IMR-90 (cell line): Measurements from ENCODE around the gene BAIAP2L1. TPM values are rescaled to one million over a fixed set of nuclear protein-coding genes. Genes with fewer than 3 reads are reported as not detected.
A peak's percentile ranks its signal among the peaks of the same experiment; 100 is the strongest.

Source experiments
- ATAC-seq: fragments of 200-7000 bp; cut with Tn5 transposase; 2 replicates; pipeline ENCODE4 v1.9.1; 2020; ENCODE audit warnings: low read depth, mild to moderate bottlenecking, moderate library complexity
- BruUV-seq: library from RNA; stranded (reverse); fragments of 400-500 nt; replicated peaks from 2 replicates; lab custom pipeline; 2021; lab: Mats Ljungman, UMichigan
- CTCF ChIA-PET: fragments of 300-600 bp; formaldehyde crosslinking; extraction: SDS; loops from one replicate; lab custom pipeline; 2021; ENCODE audit warnings: antibody characterized with exemption; lab: Yijun Ruan, JAX
- POLR2A ChIA-PET: fragments of 300-600 bp; sonication (Branson Sonifier 250); formaldehyde crosslinking; loops from one replicate; lab custom pipeline; 2022; ENCODE audit warnings: antibody characterized with exemption; ENCODE audit not compliant: unreplicated experiment; lab: Charles Lee
- DNase-seq: peaks from one replicate; pipeline ENCODE4 v3.0.0; 2013
- H2AFZ ChIP-seq: replicated peaks from 2 replicates; pipeline ENCODE3; 2013; ENCODE audit warnings: low read length, mild to moderate bottlenecking; ENCODE audit not compliant: poor library complexity
- H2AK5ac ChIP-seq: 2 replicates; pipeline ENCODE4 v1.6.1; 2013; ENCODE audit warnings: low read depth, low read length, inconsistent platforms
- H2AK9ac ChIP-seq: replicated peaks from 2 replicates; pipeline ENCODE3; 2013; ENCODE audit warnings: mild to moderate bottlenecking, low read depth, low read length, moderate library complexity; ENCODE audit not compliant: poor library complexity
- H2BK120ac ChIP-seq: 2 replicates; pipeline ENCODE4 v1.6.1; 2013; ENCODE audit warnings: low read depth, low read length, inconsistent platforms
- H2BK15ac ChIP-seq: 3 replicates; pipeline ENCODE4 v1.6.1; 2013; ENCODE audit warnings: low read depth, low read length, inconsistent platforms
- H2BK20ac ChIP-seq: 2 replicates; pipeline ENCODE4 v1.6.1; 2013; ENCODE audit warnings: low read depth, mild to moderate bottlenecking, inconsistent platforms, low read length, moderate library complexity
- H2BK5ac ChIP-seq: 2 replicates; pipeline ENCODE4 v1.6.1; 2013; ENCODE audit warnings: mild to moderate bottlenecking, low read depth, low read length, inconsistent platforms; ENCODE audit not compliant: poor library complexity, severe bottlenecking
- H3K14ac ChIP-seq: replicated peaks from 2 replicates; pipeline ENCODE4 v1.6.1; 2013; ENCODE audit warnings: low read depth, low read length, inconsistent platforms
- H3K18ac ChIP-seq: 2 replicates; pipeline ENCODE4 v1.6.1; 2013; ENCODE audit warnings: low read depth, low read length, control low read depth
- H3K23ac ChIP-seq: 2 replicates; pipeline ENCODE4 v1.6.1; 2013; ENCODE audit warnings: low read depth, low read length, inconsistent platforms
- H3K27ac ChIP-seq: 2 replicates; pipeline ENCODE4 v1.5.1; 2013; ENCODE audit warnings: mild to moderate bottlenecking, control low read depth, low read length; ENCODE audit not compliant: insufficient read depth
- H3K27me3 ChIP-seq: 2 replicates; pipeline ENCODE4 v1.6.1; 2013; ENCODE audit warnings: low read length; ENCODE audit not compliant: control insufficient read depth, insufficient read depth
- H3K36me3 ChIP-seq: 2 replicates; pipeline ENCODE4 v1.6.1; 2013; ENCODE audit warnings: low read length, mixed read lengths; ENCODE audit not compliant: control insufficient read depth, insufficient read depth
- H3K4ac ChIP-seq: 2 replicates; pipeline ENCODE4 v1.6.1; 2013; ENCODE audit warnings: low read depth, low read length, inconsistent platforms
- H3K4me1 ChIP-seq: 2 replicates; pipeline ENCODE4 v1.6.1; 2013; ENCODE audit warnings: low read length, mixed read lengths; ENCODE audit not compliant: control insufficient read depth, insufficient read depth
- H3K4me2 ChIP-seq: 2 replicates; pipeline ENCODE4 v1.6.1; 2013; ENCODE audit warnings: low read depth, mild to moderate bottlenecking, control low read depth, low read length, moderate library complexity
- H3K4me3 ChIP-seq: 2 replicates; pipeline ENCODE4 v1.5.1; 2013; ENCODE audit warnings: low read depth, mild to moderate bottlenecking, control low read depth, low read length, moderate library complexity; ENCODE audit not compliant: insufficient read depth
- H3K56ac ChIP-seq: 2 replicates; pipeline ENCODE4 v1.6.1; 2013; ENCODE audit warnings: low read length, inconsistent platforms; ENCODE audit not compliant: insufficient read depth; ENCODE audit errors: extremely low read depth
- H3K79me1 ChIP-seq, 2 experiments: 2 replicates each; pipeline ENCODE4 v1.6.1; 2013; ENCODE audit warnings: low read length in 2 of 2, inconsistent platforms in 1 of 2, low read depth in 1 of 2
- H3K9ac ChIP-seq: 2 replicates; pipeline ENCODE4 v1.6.1; 2013; ENCODE audit warnings: low read depth, low read length, control low read depth
- H3K9me1 ChIP-seq: 2 replicates; pipeline ENCODE4 v1.6.1; 2013; ENCODE audit warnings: low read length, inconsistent platforms; ENCODE audit not compliant: insufficient read depth
- H3K9me3 ChIP-seq: 2 replicates; pipeline ENCODE4 v1.6.1; 2013; ENCODE audit warnings: low read length; ENCODE audit not compliant: control insufficient read depth, insufficient read depth
- H4K20me1 ChIP-seq: 2 replicates; pipeline ENCODE4 v1.6.1; 2013; ENCODE audit warnings: low read length, inconsistent platforms; ENCODE audit not compliant: insufficient read depth
- H4K5ac ChIP-seq: 2 replicates; pipeline ENCODE4 v1.6.1; 2013; ENCODE audit warnings: mild to moderate bottlenecking, low read depth, low read length, control low read depth
- H4K8ac ChIP-seq, 2 experiments: 2 replicates each; pipeline ENCODE4 v1.6.1; 2013; ENCODE audit warnings: low read depth in 2 of 2, low read length in 2 of 2, control low read depth in 1 of 2, inconsistent platforms in 1 of 2
- H4K91ac ChIP-seq: 2 replicates; pipeline ENCODE4 v1.6.1; 2013; ENCODE audit warnings: low read depth, low read length, inconsistent platforms; ENCODE audit not compliant: insufficient read depth
- BHLHE40 ChIP-seq: fragments of 150-350 bp; IDR thresholded peaks from 2 replicates; pipeline ENCODE4 v1.6.1; 2016; ENCODE audit warnings: mild to moderate bottlenecking, low read depth, low read length
- CEBPB ChIP-seq: IDR thresholded peaks from 2 replicates; pipeline ENCODE4 v1.6.1; 2012; ENCODE audit warnings: low read depth, low read length, improper control_type of control experiment
- CHD1 ChIP-seq: IDR thresholded peaks from 2 replicates; pipeline ENCODE4 v1.6.1; 2012; ENCODE audit warnings: low read depth, low read length, improper control_type of control experiment
- FOS ChIP-seq: fragments of 150-350 bp; IDR thresholded peaks from 2 replicates; pipeline ENCODE4 v1.6.1; 2016; ENCODE audit warnings: low read depth, low read length
- MAFK ChIP-seq: IDR thresholded peaks from 2 replicates; pipeline ENCODE4 v1.6.1; 2012; ENCODE audit warnings: low read depth, low read length, improper control_type of control experiment
- MAZ ChIP-seq: IDR thresholded peaks from 2 replicates; pipeline ENCODE4 v1.6.1; 2012; ENCODE audit warnings: low read depth, mild to moderate bottlenecking, low read length, improper control_type of control experiment, moderate library complexity, borderline replicate concordance
- MXI1 ChIP-seq: IDR thresholded peaks from 2 replicates; pipeline ENCODE4 v1.6.1; 2012; ENCODE audit warnings: low read depth, mild to moderate bottlenecking, low read length, moderate library complexity, borderline replicate concordance
- NFE2L2 ChIP-seq: fragments of 150-350 bp; IDR thresholded peaks from 2 replicates; pipeline ENCODE4 v1.6.1; 2016; ENCODE audit warnings: low read depth, mild to moderate bottlenecking, low read length
- POLR2A ChIP-seq: IDR thresholded peaks from 2 replicates; pipeline ENCODE4 v1.6.1; 2012; ENCODE audit warnings: mild to moderate bottlenecking, low read depth, low read length
- RAD21 ChIP-seq: IDR thresholded peaks from 2 replicates; pipeline ENCODE4 v1.6.1; 2012; ENCODE audit warnings: low read length, improper control_type of control experiment
- RCOR1 ChIP-seq: IDR thresholded peaks from 2 replicates; pipeline ENCODE4 v1.6.1; 2012; ENCODE audit warnings: mild to moderate bottlenecking, low read length, improper control_type of control experiment; ENCODE audit not compliant: insufficient replicate concordance
- RFX5 ChIP-seq: IDR thresholded peaks from 2 replicates; pipeline ENCODE4 v1.8.0; 2012; ENCODE audit warnings: low read depth, mild to moderate bottlenecking, low read length, moderate library complexity
- SMC3 ChIP-seq: fragments of 150-350 bp; IDR thresholded peaks from 2 replicates; pipeline ENCODE4 v1.6.1; 2016; ENCODE audit warnings: low read depth, mild to moderate bottlenecking, antibody characterized with exemption, low read length, moderate library complexity
- WGBS, 2 experiments: methylation state at CpG; one replicate each; pipeline versions ENCODE4 v1.1.5 to v1.1.7; 2013; ENCODE audit warnings: missing lambda C conversion rate in 2 of 2; ENCODE audit not compliant: insufficient read length in 1 of 2; ENCODE audit errors: extremely low coverage in 2 of 2; 5-methylcytosine and 5-hydroxymethylcytosine counted together
- dilution Hi-C: fragments of 300-500 bp; cut with HindIII; formaldehyde crosslinking; loops from one replicate; pipeline ENCODE4 v1.14.3; 2018; ENCODE audit warnings: low sequenced_read_pairs; ENCODE audit not compliant: unreplicated experiment
- in situ Hi-C: fragments of 300-500 bp; cut with MboI; formaldehyde crosslinking; loops from 3 replicates; pipeline ENCODE4 v1.14.3; 2019; ENCODE audit warnings: low sequenced_read_pairs, inconsistent platforms, mixed read lengths
- intact Hi-C: fragments of 100-400 bp; cut with micrococcal nuclease; formaldehyde crosslinking; loops from 2 replicates; pipeline ENCODE4 v1.10.0; 2022
- polyA plus RNA-seq, 3 experiments: library from polyadenylated mRNA; depleted of rRNA; stranded (reverse); fragments of >200 nt; gene quantifications; 2 replicates each; pipeline ENCODE4 v1.2.3, GENCODE V29; 2012; ENCODE audit warnings: low replicate concordance in 1 of 3
- total RNA-seq: library from RNA; depleted of rRNA; stranded (reverse); fragments of >200 nt; gene quantifications from 2 replicates; pipeline ENCODE4 v1.2.3, GENCODE V29; 2012
- TF ChIP-seq, protein P1 (sequence below): fragments of 150-350 bp; IDR thresholded peaks from 2 replicates; pipeline ENCODE4 v1.6.1; 2016; ENCODE audit warnings: low read depth, mild to moderate bottlenecking, low read length, moderate library complexity, borderline replicate concordance
- TF ChIP-seq, protein P2 (sequence below): fragments of 150-350 bp; IDR thresholded peaks from 2 replicates; pipeline ENCODE4 v1.6.1; 2017; ENCODE audit warnings: mild to moderate bottlenecking, antibody characterized with exemption, low read length, low read depth
- TF ChIP-seq, protein P3 (sequence below): conservative IDR thresholded peaks from 2 replicates; pipeline ENCODE4 v1.5.1; 2012; ENCODE audit warnings: mild to moderate bottlenecking, low read depth, low read length, improper control_type of control experiment

The BAIAP2L1 gene
- total and polyA plus RNA-seq, 2 of the 4 experiments (the other 2 are of a cell fraction): 2.2 to 6.0 TPM

DNA sequence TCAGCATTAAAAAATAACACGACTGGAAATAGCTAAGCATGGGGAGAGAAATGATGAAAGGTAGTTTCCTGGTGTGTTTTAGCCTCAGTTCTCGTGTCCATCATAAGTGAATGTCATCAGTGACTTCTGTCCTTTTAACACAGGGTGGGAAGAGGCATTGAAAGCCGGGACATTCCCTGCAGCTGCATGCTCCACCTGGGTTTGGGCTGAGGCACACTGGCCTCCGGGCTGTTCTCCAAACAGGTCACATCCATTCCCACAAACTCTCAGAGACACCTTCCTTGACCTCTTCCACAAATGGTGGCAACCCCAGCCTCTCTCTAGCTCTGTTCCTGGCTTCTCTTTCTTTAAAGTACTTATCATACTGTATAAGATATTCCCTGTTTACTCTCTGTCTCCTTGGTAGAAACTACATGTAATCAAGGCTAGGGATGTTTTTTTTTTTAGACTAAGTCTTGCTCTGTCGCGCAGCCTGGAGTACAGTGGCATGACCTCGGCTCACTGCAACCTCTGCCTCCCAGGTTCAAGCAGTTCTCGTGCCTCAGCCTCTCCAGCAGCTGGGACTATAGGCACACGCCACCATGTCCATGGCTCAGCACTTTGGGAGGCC is 22.6 kb downstream of the BAIAP2L1 start:
- Histone ChIP-seq H2AK5ac (no peak overlapping the region), H4K5ac (no peak overlapping the region), H3K4me2 (no peak overlapping the region), H3K27ac (no peak overlapping the region), H3K23ac (no peak overlapping the region), H3K4me1 (peaks cover 2% of the 10 kb centered on the region; the same call in 1 of the 2 replicates), H3K79me1 (peaks cover 11 to 33% of the 10 kb centered on the region in 2 experiments), H2AK9ac (no peak overlapping the region), H3K27me3 (no peaks in the 10 kb centered on the region), H3K36me3 (no peaks in the 10 kb centered on the region), H2BK15ac (no peak overlapping the region), H3K9me1 (no peaks in the 10 kb centered on the region; the same call in 1 of the 2 replicates), H2AFZ (peak overlapping the region; percentile 50), H4K20me1 (no peaks in the 10 kb centered on the region), H3K56ac (no peak overlapping the region), H4K8ac (no peak overlapping the region), H3K4me3 (no peak overlapping the region), H3K4ac (no peak overlapping the region), H2BK5ac (no peak overlapping the region), H3K14ac (peak overlapping the region; percentile 63; the same call in 1 of the 2 replicates), H4K91ac (no peak overlapping the region), H3K9me3 (no peaks in the 10 kb centered on the region), H2BK20ac (no peak overlapping the region), H2BK120ac (no peak overlapping the region), H3K18ac (no peak overlapping the region), H3K9ac (no peak overlapping the region)
- POLR2A ChIA-PET: no interaction called here
- dilution Hi-C loops (no loop called here), in situ Hi-C loops (no loop called here), intact Hi-C loops (no loop called here)
- BruUV-seq: no TSS peak
- DNase-seq: no peak
- TF ChIP-seq MAZ (no peak), NFE2L2 (no peak), SMC3 (no peak), CEBPB (no peak), BHLHE40 (no peak), MAFK (no peak), POLR2A (no peak), CHD1 (no peak), RFX5 (no peak), RAD21 (no peak), FOS (no peak), MXI1 (no peak), RCOR1 (no peak)
- TF ChIP-seq, protein P1, sequence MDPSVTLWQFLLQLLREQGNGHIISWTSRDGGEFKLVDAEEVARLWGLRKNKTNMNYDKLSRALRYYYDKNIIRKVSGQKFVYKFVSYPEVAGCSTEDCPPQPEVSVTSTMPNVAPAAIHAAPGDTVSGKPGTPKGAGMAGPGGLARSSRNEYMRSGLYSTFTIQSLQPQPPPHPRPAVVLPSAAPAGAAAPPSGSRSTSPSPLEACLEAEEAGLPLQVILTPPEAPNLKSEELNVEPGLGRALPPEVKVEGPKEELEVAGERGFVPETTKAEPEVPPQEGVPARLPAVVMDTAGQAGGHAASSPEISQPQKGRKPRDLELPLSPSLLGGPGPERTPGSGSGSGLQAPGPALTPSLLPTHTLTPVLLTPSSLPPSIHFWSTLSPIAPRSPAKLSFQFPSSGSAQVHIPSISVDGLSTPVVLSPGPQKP: no peak
- TF ChIP-seq, protein P2, sequence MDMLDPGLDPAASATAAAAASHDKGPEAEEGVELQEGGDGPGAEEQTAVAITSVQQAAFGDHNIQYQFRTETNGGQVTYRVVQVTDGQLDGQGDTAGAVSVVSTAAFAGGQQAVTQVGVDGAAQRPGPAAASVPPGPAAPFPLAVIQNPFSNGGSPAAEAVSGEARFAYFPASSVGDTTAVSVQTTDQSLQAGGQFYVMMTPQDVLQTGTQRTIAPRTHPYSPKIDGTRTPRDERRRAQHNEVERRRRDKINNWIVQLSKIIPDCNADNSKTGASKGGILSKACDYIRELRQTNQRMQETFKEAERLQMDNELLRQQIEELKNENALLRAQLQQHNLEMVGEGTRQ: no peak
- TF ChIP-seq, protein P3, sequence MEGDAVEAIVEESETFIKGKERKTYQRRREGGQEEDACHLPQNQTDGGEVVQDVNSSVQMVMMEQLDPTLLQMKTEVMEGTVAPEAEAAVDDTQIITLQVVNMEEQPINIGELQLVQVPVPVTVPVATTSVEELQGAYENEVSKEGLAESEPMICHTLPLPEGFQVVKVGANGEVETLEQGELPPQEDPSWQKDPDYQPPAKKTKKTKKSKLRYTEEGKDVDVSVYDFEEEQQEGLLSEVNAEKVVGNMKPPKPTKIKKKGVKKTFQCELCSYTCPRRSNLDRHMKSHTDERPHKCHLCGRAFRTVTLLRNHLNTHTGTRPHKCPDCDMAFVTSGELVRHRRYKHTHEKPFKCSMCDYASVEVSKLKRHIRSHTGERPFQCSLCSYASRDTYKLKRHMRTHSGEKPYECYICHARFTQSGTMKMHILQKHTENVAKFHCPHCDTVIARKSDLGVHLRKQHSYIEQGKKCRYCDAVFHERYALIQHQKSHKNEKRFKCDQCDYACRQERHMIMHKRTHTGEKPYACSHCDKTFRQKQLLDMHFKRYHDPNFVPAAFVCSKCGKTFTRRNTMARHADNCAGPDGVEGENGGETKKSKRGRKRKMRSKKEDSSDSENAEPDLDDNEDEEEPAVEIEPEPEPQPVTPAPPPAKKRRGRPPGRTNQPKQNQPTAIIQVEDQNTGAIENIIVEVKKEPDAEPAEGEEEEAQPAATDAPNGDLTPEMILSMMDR: no peak
- WGBS, 2 experiments: 83% methylated on average over 2 of the region's 9 CpGs; no CpG with 5 or more reads in 1 of the 2 experiments
- no peak for ATAC-seq
- CTCF ChIA-PET: no interaction called here
